Cerebellar cortex (tissue), 1 donor: ENCODE data around the gene ARHGEF16.

ENCODE experiments used
- DNase-seq: peaks from one replicate; pipeline ENCODE4 v3.0.0-alpha.2; 2015; ENCODE audit warnings: low spot score

ARHGEF16 gene

GRCh38 chr1:3502641-3503524, 48.4 kb downstream of the ARHGEF16 start:
- DNase-seq = no peak

GRCh38 chr1:3503525-3503886, 49.0 kb downstream of the ARHGEF16 start:
- DNase-seq = no peak

DNA sequence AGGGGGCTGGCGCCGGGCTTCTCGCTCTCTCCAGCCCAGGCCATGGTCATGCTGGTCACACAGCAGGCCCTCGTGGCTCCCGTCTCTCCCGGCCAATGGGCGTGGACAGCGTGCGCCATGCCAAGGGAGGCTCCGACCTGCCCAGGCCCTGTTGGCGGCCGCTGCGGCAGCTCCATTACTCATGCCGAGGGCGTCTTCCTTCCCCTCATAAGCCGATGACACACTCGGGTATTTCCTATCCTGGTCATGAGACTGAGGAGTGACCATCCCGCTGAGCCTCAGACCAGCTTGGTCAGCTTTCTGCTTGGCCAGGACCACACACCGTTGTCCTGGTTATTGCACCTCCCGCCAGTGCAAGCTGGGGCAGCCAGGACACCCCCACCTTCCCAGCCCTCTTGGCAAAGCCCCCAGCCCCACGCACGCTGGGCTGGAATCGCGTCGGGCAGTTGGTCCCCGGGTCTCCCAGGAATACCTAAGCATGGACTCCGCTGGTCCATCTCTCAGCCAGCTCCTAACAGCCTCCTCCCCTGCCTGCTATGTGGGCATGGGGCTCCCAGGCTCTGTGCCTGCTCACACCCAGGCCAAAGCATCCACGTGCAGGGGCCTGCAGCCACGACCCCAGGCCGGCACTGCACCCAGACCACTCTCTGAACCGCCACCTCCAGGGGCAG, 49.8 kb downstream of the ARHGEF16 start:
- peak; percentile 38 for DNase-seq

DNA sequence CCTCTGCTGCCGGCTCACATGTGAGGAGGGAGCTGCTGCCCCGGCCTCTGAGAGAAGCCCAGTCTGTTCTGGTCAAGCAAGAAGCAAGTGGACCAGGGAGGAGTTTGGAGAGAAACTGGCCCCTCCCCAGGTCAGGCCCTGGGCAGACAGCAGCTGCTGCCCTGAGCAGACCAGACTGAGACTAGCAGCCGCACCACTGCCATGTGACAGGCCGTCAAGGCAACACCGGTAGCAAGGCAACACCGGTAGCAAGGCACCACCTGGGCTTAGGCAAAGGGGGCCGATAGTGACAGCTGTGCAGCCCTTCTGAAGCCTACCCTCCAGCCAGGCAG, 50.3 kb downstream of the ARHGEF16 start:
- no peak for DNase-seq

DNA sequence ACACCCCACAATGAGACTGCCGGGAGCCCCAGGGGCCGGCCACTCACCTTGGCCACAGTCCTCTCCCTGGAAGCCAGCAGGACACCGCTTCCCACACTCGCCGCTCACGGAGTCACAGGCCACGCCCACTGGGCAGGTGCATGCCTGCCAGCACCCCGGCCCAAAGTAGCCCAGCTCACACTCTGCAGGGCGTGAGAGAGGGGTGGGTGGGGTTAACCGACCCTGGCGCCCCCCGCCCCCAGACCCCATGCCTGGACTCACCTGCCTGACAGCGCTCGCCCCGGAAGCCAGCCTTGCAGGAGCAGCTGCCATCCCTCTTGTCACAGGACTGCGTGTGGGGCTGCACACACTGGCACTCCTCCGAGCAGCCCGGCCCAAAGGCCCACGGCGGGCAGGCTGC, 50.7 kb downstream of the ARHGEF16 start:
- DNase-seq = no peak

GRCh38 chr1:3506041-3506440, 51.6 kb downstream of the ARHGEF16 start:
- DNase-seq = no peak

DNA sequence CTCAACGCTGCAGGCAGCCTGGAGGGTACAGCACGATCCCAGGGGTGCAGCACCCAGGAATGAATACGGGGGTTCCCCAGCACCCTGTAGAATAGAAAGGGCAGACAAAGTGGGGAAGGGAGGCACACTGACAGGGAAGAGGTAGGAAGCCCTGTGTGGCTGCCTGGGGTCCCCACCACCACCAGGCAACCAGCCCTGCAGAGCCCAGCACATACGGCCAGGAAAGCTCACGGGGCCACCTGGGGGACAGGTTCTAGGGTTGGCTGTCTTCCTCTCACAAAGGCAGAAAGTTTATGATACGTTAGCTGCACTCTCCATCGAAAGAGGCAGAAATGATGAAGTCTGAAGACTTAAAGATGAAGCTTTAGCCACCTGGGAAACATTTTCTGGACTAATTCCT, 52.5 kb downstream of the ARHGEF16 start:
- DNase-seq = no peak

DNA sequence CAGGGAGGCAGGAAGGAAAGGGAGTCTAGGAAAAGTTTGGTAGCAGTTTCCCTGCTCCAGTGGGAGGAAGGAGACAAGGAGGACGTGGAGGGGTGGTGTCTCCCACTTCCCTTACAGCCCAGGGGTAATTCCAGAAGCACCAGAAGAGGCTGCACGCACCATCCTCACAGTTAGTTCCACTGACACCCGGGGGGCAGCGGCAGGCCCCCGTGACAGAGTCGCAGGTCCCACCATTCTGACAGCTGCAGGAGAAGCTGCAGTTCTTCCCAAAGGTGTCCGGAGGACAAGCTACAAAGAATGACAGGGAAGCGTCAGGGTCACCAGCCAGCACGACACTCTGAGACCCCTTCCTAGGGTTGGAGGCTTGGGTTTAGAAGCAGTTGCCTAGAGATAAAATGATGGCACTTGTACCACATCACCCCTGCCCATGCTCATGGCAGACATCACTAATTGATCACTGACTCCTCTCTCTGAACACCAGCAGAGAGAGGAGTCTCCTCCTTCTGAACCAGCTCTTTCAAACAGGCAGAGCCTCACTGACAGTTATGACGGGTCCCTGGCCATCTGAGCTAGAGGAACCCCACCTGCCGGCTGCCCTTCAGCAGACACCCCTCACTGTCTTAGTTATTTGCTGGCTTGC, 53.3 kb downstream of the ARHGEF16 start:
- DNase-seq = no peak

- no peak for DNase-seq
Observed at GRCh38 chr1:3508757-3509415, 54.4 kb downstream of the ARHGEF16 start.

- DNase-seq = no peak
Observed at GRCh38 chr1:3509721-3510120, 55.3 kb downstream of the ARHGEF16 start.

- no peak for DNase-seq
Observed at GRCh38 chr1:3510136-3510955, 55.9 kb downstream of the ARHGEF16 start.

DNA sequence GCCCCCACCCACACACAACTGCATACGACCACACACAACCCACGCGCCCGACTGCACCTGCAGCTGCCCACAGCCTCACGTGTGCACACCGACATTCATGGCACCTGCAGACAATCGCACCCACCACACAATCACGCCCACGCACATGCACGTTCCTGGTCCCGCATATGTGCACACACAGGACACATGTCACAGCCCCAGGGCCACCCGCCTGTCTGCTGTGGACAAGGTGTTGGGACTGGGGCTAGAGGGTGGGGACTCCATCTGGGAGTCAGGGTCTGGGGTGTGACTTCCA, 56.4 kb downstream of the ARHGEF16 start:
- DNase-seq = no peak

DNA sequence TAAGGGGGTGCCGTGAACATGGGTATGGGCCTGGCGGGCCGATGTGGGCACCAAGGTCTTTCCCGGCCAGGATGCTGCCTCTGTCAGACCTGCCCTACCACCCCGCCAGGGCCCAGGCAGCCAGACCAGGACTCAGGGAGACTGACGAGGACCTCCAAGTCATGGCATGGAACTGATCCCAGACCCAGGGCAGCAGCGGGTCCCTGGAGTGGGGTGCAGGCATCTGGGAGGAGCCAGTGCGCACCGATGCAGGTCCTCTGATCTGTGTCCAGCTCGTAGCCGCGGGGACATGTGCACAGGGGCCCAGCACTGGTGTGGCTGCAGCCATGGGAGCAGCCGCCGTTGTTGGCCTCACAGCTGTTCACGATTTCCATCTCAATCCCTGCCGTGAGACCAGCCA, 56.8 kb downstream of the ARHGEF16 start:
- DNase-seq = no peak

- no peak for DNase-seq
Observed at GRCh38 chr1:3511856-3512255, 57.4 kb downstream of the ARHGEF16 start.

DNA sequence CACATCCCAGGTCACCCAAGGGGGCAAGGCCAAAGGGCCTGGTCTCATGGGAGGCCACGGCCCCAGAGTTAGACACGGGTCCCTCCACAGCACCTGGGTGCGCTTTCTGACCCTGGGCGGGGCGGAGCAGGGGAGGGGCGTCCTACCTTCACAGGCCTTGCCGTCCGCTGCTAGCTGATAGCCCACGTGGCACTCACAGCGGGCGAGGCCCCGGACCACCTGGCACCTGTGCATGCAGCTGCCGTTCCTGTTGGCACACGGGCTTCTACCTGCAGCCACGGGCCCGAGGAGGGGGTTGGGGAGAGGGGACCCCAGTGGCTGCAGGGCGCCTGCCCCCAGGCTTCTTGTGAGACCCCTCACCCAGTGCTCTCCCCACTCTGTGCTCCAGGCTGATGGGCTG, 59.9 kb downstream of the ARHGEF16 start:
- DNase-seq = no peak

GRCh38 chr1:3515272-3515671, 60.8 kb downstream of the ARHGEF16 start:
- DNase-seq = no peak

DNA sequence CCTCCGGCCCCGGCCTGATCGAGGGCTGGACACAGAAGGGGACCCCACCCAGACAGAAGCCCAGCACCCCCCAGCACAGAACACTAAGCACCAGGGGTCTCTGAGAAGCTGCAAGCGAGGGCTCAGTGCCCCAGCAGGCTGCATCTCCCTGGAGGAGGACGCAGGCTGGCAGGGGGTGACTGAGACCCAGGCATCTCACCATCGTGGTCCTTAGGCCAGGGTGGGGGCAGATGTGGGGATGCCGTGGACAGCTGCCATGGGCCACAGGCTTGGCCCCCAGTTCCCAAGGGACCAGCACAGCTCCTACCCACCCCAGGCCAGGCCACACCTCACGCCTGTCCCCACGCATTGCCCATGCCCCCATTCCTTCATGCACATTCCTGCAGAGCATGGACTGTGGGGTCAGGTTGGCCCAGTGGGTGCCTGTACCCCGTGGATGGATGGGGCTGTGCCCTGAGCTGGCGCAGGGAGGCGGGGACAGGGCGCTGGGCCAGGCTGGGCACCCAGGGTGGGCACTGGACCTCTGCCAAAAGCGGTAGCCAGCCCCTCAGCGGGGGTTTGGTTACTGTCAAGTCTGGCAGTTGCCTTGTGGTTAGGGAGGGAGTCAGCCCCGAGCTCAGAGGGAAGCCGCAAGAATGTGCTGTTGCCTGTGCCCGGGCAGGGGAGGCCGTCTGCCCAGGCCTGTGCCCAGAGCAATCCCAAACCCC, 61.5 kb downstream of the ARHGEF16 start:
- no peak for DNase-seq

GRCh38 chr1:3516481-3516869, 62.0 kb downstream of the ARHGEF16 start:
- DNase-seq = no peak

DNA sequence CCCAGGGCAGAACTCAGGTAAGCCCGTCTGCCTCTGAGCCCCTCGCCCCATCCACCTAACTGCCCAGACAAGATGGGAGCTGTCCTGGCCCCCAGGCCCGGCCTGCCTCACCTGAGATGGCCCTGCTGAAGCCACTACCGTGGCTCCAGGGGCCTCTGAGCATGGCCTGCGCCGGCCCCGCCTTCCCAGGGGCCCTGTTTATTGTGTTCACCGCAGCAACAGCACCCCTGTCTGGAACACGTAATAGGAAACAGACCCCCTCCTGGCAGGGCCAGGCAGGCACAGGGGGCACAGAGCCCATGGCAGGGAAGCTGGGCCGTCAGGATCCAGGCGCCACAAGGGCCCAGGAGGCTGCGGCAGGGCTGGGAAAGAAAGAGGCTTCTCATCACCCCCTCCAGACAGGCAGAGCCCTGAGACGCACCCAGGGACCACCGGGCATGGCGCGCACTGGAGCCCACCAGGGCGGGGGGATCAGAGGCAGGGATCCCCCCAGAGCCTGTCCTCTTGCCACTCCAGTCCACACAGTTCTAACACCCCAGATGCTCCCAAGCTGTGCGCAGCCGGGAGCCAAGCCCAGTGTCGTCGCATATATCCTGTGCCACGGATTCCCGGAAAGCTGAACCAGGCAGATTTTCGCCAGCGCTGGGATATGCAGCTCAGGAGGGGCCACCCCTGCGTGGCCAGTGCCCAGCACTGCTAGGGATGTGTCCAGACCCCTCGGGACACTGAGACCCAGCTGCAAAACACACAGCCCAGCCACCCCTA, 62.6 kb downstream of the ARHGEF16 start:
- no peak for DNase-seq

- DNase-seq = no peak
Observed at GRCh38 chr1:3518256-3518655, 63.8 kb downstream of the ARHGEF16 start.

DNA sequence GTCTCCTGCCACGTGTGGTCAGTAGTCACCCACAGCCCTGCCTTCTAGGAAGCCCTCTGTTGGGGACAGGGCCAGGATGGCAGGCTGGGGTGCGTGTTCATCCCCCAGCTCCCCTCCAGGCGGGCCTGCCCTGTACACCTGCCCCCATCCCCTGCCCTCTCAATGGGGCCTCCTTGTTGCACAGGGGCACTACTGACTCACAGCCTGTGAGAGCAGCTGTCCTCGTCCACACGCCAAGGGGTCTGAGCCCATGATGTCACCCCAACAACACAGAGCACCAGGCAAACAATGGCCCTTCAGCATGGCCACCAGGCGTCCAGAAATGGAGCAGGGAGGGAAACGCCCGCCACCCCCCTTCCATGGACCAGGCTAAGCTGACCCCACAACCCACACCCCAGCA, 64.3 kb downstream of the ARHGEF16 start:
- DNase-seq = no peak
